Effector memory CD8-positive, alpha-beta T cell (primary cell): ENCODE data around the gene CYP4A22.

Experiments
- ATAC-seq: fragments of 150-1000 bp; cut with Tn5 transposase; replicated peaks from 2 replicates; pipeline ENCODE4 v1.10.0; 2021; ENCODE audit warnings: mild to moderate bottlenecking, moderate library complexity
- DNase-seq, 3 experiments: peaks; one replicate each; pipeline ENCODE4 v3.0.0; 2021
- H3K27ac Mint-ChIP-seq, 2 donors: one replicate each; pipeline ENCODE4 v1.8.0; 2022; ENCODE audit warnings: mild to moderate bottlenecking in 2 of 2, mixed read lengths in 2 of 2, moderate library complexity in 2 of 2
- H3K27me3 Mint-ChIP-seq, 2 donors: one replicate each; pipeline ENCODE4 v1.8.0; 2022; ENCODE audit warnings: mixed read lengths in 2 of 2
- H3K36me3 Mint-ChIP-seq: one replicate; pipeline ENCODE4 v1.8.0; 2022; ENCODE audit warnings: mild to moderate bottlenecking, moderate library complexity, mixed read lengths; ENCODE audit not compliant: insufficient read depth
- H3K4me1 Mint-ChIP-seq, 2 donors: one replicate each; pipeline ENCODE4 v1.8.0; 2022; ENCODE audit warnings: low read depth in 2 of 2, mixed read lengths in 2 of 2
- H3K4me3 Mint-ChIP-seq, 2 donors: one replicate each; pipeline ENCODE4 v1.8.0; 2022; ENCODE audit warnings: mild to moderate bottlenecking in 2 of 2, mixed read lengths in 2 of 2, moderate library complexity in 2 of 2
- H3K9me3 Mint-ChIP-seq, 2 donors: one replicate each; pipeline ENCODE4 v1.8.0; 2022; ENCODE audit warnings: mixed read lengths in 2 of 2

Gene CYP4A22

DNA sequence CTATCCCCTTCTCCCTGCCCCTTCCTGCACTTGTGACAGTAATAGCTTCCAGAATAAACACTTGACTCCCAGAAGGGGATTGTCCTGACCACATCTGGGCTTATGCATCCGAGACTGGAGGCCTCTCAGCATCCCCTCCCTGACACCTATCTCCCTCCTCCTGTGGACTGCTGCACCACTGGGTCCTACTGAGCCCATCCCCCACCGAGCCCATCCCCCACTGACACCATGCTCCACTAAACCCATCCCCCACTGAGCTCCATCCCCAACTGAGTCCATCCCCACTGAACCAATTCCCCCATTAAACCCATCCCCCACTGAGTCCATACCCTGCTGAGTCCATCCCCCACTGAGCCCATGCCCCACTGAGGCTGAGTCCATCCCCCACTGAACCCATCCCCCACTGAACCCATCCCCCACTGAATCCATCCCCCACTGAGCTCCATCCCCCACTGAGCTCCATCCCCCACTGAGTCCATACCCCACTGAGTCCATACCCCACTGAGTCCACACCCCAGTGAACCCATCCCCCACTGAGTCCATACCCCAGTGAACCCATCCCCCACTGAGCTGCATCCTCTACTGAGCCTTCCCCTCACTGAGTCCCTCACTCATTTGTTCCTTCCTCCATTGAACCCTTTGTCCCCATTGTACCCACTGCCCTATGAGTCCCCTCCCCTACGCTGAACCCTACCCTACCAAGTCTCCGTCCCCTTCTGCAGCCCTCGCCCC, 47.0 kb downstream of the CYP4A22 start:
- Mint-ChIP-seq H3K4me1 (peaks cover 6 to 9% of the 10 kb centered on the region in 2 donors), H3K36me3 (peaks cover 3% of the 10 kb centered on the region), H3K27me3 (peaks cover 33 to 82% of the 10 kb centered on the region in 2 donors), H3K4me3 (no peak overlapping the region), H3K27ac (no peak overlapping the region), H3K9me3 (no peaks in the 10 kb centered on the region)
- ATAC-seq (no peak), DNase-seq (no peak)

GRCh38 chr1:47184822-47185677, 47.8 kb downstream of the CYP4A22 start:
- peaks cover 27 to 74% of the 10 kb centered on the region in 2 donors for H3K27me3 Mint-ChIP-seq
- DNase-seq: no peak

DNA sequence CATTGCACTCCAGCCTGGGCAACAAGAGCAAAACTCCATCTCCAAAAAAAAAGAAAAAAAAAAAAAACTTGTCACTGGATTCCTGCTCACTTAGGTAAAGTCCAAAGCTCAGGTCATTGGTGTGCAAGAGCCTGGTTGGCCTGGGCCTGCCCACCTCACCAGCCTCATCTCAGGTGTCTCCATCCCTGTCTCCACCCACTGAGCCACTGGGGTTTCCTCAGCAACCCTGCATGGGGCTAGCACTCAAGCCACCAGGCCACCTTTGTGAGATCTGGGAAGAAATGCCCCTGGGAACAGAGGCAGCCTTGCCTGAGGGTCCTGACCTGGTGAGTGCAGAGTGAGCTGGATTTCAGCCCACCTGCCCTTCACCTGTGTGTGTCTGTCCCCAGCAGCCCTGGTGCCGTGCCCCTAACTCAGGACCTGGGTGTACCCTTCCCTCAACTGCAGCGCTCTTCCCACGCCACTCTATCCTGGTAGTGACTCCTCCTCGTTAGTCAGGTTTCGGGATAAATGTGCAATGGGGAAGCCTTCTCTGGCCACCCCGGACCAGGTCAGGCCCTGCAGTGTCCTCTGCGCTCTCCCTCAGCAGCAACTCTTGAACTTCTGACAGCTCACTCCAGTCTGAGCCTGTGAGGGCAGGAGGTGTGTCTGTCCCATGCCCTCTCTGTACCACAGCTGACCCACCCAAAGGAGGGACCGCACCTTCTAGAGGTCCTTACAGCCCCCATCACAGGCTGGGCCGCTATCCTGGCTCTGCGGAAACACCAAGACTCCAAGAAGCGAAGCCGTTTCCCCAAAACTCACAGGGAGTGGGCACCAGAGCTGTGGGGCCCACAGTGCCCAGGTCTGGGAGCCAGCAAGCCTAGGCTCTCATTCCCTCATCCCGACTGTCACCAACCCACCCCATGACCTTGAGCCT, 49.3 kb downstream of the CYP4A22 start:
- no peak overlapping the region for H3K27ac Mint-ChIP-seq
- H3K27me3 Mint-ChIP-seq: peaks cover 15 to 61% of the 10 kb centered on the region in 2 donors
- ATAC-seq (no peak), DNase-seq (no peak)
- H3K4me1 Mint-ChIP-seq: peaks cover 0 to 4% of the 10 kb centered on the region in 2 donors
- H3K4me3 Mint-ChIP-seq: no peak overlapping the region
- no peaks in the 10 kb centered on the region for H3K9me3 Mint-ChIP-seq
- peaks cover 3% of the 10 kb centered on the region for H3K36me3 Mint-ChIP-seq

More at GRCh38 chr1:47184822-47185677, 47.8 kb downstream of the CYP4A22 start:
- H3K4me3 Mint-ChIP-seq: no peak overlapping the region
- peaks cover 0 to 4% of the 10 kb centered on the region in 2 donors for H3K4me1 Mint-ChIP-seq
- no peak for ATAC-seq
- H3K27ac Mint-ChIP-seq: no peak overlapping the region
- H3K9me3 Mint-ChIP-seq: no peaks in the 10 kb centered on the region
- H3K36me3 Mint-ChIP-seq: peaks cover 3% of the 10 kb centered on the region

DNA sequence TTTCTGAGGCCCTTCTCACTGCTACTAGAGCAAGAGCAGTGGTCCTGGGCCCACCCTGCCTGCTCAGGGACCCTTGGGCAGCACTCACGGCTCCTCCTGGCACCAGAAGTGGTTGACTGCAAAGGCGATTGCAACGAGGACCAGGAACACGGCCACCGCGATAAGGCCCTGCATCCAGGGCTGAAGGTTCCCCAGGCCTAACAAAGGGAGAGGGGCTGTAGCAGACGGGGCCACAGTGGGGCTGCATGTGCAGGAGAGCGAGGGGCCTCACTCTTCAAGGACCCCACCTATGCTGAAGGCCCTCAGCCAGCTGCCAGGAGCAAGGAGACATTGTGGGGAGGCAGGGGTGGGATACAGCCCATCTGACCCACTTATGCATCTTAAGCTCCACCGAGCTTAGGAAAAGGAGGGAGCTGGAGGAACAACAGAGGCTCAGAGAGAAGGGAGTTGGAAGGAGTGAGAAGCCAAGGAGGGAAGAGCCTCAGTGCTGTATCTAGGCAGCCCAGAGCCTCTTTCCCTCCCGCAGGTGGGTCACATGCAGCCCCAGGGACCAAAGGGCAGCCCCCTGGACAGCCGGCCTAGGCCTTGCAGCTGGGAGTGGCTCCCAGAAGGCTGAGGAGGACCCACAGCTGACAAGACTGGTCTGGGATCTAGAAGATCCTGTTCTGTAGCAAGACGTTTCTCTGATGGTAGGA, 50.1 kb downstream of the CYP4A22 start:
- ATAC-seq (no peak), DNase-seq (no peak)
- H3K27me3 Mint-ChIP-seq: peaks cover 13 to 61% of the 10 kb centered on the region in 2 donors

DNA sequence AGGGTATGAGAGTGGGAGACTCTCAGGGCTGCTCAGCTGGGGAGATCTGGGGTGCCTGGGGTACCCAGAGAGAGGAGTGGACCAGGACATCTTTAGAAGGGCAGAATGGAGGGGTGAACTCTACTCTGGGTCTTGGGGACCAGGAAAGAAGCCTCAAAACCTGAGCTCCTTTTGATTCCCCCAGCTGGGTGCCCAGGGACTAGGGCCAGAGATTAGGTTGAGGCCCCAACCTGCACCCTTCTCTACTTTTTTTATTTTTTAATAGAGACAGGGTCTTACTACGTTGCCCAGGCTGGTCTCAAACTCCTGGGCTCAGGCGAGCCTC, 50.6 kb downstream of the CYP4A22 start:
- H3K4me1 Mint-ChIP-seq: peaks cover 3 to 4% of the 10 kb centered on the region in 2 donors
- no peak overlapping the region for H3K4me3 Mint-ChIP-seq
- no peaks in the 10 kb centered on the region for H3K9me3 Mint-ChIP-seq
- H3K36me3 Mint-ChIP-seq: peaks cover 3% of the 10 kb centered on the region
- H3K27ac Mint-ChIP-seq: no peak overlapping the region
- H3K27me3 Mint-ChIP-seq: peaks cover 13 to 61% of the 10 kb centered on the region in 2 donors
- ATAC-seq (no peak), DNase-seq (no peak)

More for the DNA sequence above, 50.1 kb downstream of the CYP4A22 start:
- no peaks in the 10 kb centered on the region for H3K9me3 Mint-ChIP-seq
- H3K36me3 Mint-ChIP-seq: peaks cover 3% of the 10 kb centered on the region
- H3K27ac Mint-ChIP-seq: no peak overlapping the region
- H3K4me1 Mint-ChIP-seq: peaks cover 0 to 4% of the 10 kb centered on the region in 2 donors
- H3K4me3 Mint-ChIP-seq: no peak overlapping the region

- no peaks in the 10 kb centered on the region for H3K9me3 Mint-ChIP-seq
- no peak overlapping the region for H3K27ac Mint-ChIP-seq
- H3K36me3 Mint-ChIP-seq: peaks cover 3% of the 10 kb centered on the region
- H3K4me3 Mint-ChIP-seq: no peak overlapping the region
- ATAC-seq (no peak), DNase-seq (no peak)
- H3K27me3 Mint-ChIP-seq: peaks cover 11 to 54% of the 10 kb centered on the region in 2 donors
- peaks cover 4% of the 10 kb centered on the region in 2 donors for H3K4me1 Mint-ChIP-seq
Measured at GRCh38 chr1:47188791-47189785, 51.8 kb downstream of the CYP4A22 start.

GRCh38 chr1:47189844-47190508, 52.7 kb downstream of the CYP4A22 start, which contains the start of gene PDZK1IP1:
Gene PDZK1IP1, minus strand, starts transcription at chr1:47190036. Its CDS starts 104 bp downstream, at chr1:47189932.
- Mint-ChIP-seq H3K9me3 (no peaks in the 10 kb centered on the region), H3K4me3 (no peak within 1 kb of the TSS), H3K36me3 (no peaks in the 10 kb centered on the region), H3K4me1 (peaks cover 0 to 4% of the 10 kb centered on the region in 2 donors), H3K27me3 (peaks cover 8 to 45% of the 10 kb centered on the region in 2 donors), H3K27ac (no peak within 1 kb of the TSS)
- ATAC-seq (no peak), DNase-seq (no peak)

DNA sequence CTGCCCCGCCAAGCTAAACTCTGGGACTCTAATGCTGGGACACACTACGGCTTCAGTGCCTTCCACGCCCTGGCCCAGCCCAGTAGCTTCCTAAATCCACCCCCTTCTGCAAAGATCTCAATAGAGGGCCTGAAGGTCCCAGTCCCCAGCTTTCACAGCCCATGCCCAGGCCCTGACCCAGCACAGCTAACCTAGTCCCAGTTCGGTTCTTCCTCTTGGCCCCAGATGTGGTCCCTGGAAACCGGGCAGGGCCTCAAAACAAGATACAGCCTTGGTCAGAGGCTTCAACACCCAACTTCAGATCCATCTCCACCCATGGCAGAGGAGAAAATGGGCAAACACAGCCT, 53.2 kb downstream of the CYP4A22 start:
- peaks cover 6 to 40% of the 10 kb centered on the region in 2 donors for H3K27me3 Mint-ChIP-seq
- H3K4me1 Mint-ChIP-seq: peaks cover 0 to 4% of the 10 kb centered on the region in 2 donors
- no peak for DNase-seq
- ATAC-seq: no peak
- H3K4me3 Mint-ChIP-seq: no peak overlapping the region
- H3K36me3 Mint-ChIP-seq: no peaks in the 10 kb centered on the region
- no peak overlapping the region for H3K27ac Mint-ChIP-seq
- no peaks in the 10 kb centered on the region for H3K9me3 Mint-ChIP-seq

DNA sequence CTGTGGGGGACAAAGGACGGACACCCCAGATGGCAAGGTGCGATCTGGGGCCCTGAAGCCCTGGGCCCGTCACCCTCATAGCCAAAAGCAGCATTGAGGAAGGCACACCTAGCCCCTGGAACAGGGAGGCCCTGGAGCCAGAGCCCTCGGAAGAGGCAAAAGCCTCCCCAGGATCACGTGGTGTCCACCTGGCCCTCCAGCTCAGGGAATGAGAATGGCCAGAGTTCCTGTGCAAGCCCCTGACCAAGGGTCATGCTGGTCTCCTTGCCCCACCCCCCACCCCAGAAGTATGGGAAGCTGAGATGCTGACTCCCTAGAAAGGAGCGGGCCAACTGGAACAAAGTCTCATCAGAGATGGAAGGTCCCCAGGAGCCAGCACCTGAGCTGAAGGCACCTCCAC, 53.6 kb downstream of the CYP4A22 start:
- ATAC-seq (no peak), DNase-seq (no peak)
- H3K9me3 Mint-ChIP-seq: no peaks in the 10 kb centered on the region
- no peak overlapping the region for H3K27ac Mint-ChIP-seq
- H3K36me3 Mint-ChIP-seq: no peaks in the 10 kb centered on the region
- no peak overlapping the region for H3K4me3 Mint-ChIP-seq
- peaks cover 0 to 4% of the 10 kb centered on the region in 2 donors for H3K4me1 Mint-ChIP-seq
- H3K27me3 Mint-ChIP-seq: peaks cover 6 to 36% of the 10 kb centered on the region in 2 donors

DNA sequence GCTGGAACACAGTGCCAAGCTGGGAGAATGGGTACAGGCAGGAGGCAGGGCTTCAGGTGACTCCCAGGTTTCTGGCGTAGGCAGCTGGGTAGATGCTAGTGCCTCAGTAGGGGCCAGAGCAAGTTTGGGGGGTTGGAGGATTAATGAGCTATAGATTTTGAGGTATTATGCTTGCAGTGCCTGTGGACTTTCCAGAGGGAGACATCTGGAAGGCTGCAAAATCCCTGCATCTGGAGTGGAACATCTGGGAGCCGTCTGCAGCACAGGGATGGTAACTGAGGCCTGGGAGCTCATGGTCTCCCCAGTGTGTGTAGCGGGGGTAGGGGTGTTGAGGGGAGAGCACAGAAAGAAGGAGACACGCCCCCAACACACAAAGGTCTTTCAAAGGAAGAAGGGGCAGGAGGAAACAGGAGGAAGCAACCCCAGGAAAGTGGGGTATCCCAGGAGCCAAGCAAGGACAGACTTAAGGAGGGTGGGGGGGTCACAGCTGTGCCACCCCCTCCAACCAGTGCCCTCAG, 54.8 kb downstream of the CYP4A22 start:
- Mint-ChIP-seq H3K4me3 (no peak overlapping the region), H3K9me3 (no peaks in the 10 kb centered on the region), H3K36me3 (no peaks in the 10 kb centered on the region), H3K27me3 (peaks cover 6 to 25% of the 10 kb centered on the region in 2 donors), H3K27ac (peak overlapping the region in 1 of 2 donors; percentile 42), H3K4me1 (peaks cover 0 to 4% of the 10 kb centered on the region in 2 donors)
- no peak for DNase-seq
- ATAC-seq: no peak
